Progenitor cell of endocrine pancreas (in vitro differentiated cells): ENCODE measurements around the gene ABLIM1. TPM values are rescaled to one million over a fixed set of nuclear protein-coding genes. Genes with fewer than 3 reads are reported as not detected.

Experiments
- DNase-seq: peaks from one replicate; pipeline ENCODE4 v3.0.0; 2021; ENCODE audit warnings: low spot score; ENCODE audit not compliant: unreplicated experiment
- H3K27ac Mint-ChIP-seq: 2 replicates; pipeline ENCODE4 v1.8.0; 2021; ENCODE audit warnings: mild to moderate bottlenecking, moderate library complexity, mixed read lengths
- H3K27me3 Mint-ChIP-seq: 2 replicates; pipeline ENCODE4 v1.8.0; 2021; ENCODE audit warnings: mixed read lengths
- H3K36me3 Mint-ChIP-seq: 2 replicates; pipeline ENCODE4 v1.8.0; 2022; ENCODE audit warnings: mixed read lengths; ENCODE audit not compliant: insufficient read depth
- H3K4me1 Mint-ChIP-seq: 2 replicates; pipeline ENCODE4 v1.8.0; 2021; ENCODE audit warnings: low read depth, mixed read lengths
- H3K4me3 Mint-ChIP-seq: 2 replicates; pipeline ENCODE4 v1.8.0; 2021; ENCODE audit warnings: low read depth, mild to moderate bottlenecking, moderate library complexity, mixed read lengths
- H3K9me3 Mint-ChIP-seq: 2 replicates; pipeline ENCODE4 v1.8.0; 2021; ENCODE audit warnings: low read depth, mixed read lengths
- total RNA-seq: library from RNA; stranded (reverse); gene quantifications from 2 replicates; pipeline ENCODE4 v1.2.1, GENCODE V29; 2021
- TF ChIP-seq, protein P1 (sequence below): fragments of 200-600 bp; sonication (generic); IDR thresholded peaks from one replicate; pipeline ENCODE4 v1.5.0; 2021; ENCODE audit warnings: antibody characterized with exemption, mild to moderate bottlenecking; ENCODE audit not compliant: unreplicated experiment

The ABLIM1 gene
- total RNA-seq, 1 donor from 2014 or later, result 59.1 TPM

DNA sequence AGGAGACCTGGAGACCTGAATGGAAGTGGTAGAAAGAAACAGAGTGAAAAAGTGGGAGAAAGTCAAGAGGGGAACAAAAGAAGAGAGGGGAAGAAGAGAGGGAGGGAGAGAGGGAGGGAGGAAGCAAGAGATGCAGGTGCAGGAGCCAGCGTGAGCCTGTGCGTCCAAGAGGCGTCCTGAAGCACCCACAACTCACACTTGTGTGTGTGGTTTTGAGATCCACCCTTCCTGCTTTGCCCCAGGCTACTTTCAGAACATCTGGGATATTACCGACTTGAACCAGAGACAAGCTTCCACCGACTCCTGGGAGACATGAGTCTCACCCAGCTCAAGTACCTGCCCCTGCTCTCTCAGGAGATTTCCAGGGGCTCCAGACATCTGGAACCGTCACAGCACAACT is 263.5 kb downstream of the ABLIM1 start:
- Mint-ChIP-seq H3K4me1 (no peaks in the 10 kb centered on the region), H3K9me3 (no peaks in the 10 kb centered on the region), H3K4me3 (no peak overlapping the region), H3K36me3 (no peaks in the 10 kb centered on the region), H3K27ac (no peak overlapping the region), H3K27me3 (peaks cover 64% of the 10 kb centered on the region)
- DNase-seq, result no peak
- TF ChIP-seq, protein P1, sequence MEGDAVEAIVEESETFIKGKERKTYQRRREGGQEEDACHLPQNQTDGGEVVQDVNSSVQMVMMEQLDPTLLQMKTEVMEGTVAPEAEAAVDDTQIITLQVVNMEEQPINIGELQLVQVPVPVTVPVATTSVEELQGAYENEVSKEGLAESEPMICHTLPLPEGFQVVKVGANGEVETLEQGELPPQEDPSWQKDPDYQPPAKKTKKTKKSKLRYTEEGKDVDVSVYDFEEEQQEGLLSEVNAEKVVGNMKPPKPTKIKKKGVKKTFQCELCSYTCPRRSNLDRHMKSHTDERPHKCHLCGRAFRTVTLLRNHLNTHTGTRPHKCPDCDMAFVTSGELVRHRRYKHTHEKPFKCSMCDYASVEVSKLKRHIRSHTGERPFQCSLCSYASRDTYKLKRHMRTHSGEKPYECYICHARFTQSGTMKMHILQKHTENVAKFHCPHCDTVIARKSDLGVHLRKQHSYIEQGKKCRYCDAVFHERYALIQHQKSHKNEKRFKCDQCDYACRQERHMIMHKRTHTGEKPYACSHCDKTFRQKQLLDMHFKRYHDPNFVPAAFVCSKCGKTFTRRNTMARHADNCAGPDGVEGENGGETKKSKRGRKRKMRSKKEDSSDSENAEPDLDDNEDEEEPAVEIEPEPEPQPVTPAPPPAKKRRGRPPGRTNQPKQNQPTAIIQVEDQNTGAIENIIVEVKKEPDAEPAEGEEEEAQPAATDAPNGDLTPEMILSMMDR, result no peak

DNA sequence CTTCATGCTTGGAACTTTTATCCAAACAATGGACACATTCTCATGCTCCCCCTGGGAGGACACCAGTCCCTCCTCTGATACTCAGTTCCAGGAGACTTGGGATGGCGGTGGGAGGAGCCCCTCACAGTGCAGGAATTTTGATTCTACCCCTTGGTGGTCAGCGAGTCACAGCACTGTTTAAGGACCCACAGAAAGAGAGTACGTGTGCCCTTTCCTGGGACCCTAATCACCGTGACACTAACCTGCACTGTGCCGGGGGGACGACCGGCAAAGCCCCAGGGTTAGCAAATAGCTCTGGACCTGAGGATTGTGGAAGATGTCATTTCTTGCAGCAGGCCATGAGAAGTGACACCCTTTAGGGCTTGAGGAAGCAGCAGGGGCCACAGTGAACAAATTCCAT is 264.2 kb downstream of the ABLIM1 start:
- no peak overlapping the region for H3K4me3 Mint-ChIP-seq

DNA sequence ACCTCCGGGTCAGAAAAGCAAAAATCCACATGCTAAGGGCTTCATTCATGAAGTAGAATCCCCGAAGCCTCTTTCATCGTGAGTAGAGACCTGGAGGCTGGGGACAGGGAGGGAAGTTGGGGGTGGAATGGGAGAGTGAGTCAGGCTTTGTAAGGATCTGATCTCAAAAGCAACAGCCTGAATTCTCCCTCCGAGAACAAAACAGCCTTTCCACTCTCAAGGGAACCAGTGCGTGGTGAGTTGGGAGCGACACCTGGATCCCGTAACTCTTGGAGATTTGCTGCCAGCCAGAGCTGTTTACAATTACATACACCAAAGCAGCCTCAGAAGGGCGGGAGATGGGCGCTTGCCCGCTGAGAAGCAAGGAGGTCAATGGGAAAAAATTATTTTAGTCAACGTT is 264.6 kb downstream of the ABLIM1 start:
- peaks cover 53% of the 10 kb centered on the region for H3K27me3 Mint-ChIP-seq
- H3K4me3 Mint-ChIP-seq, result no peak overlapping the region
- TF ChIP-seq, protein P1, result no peak
- H3K27ac Mint-ChIP-seq, result no peak overlapping the region
- H3K4me1 Mint-ChIP-seq, result no peaks in the 10 kb centered on the region
- no peak for DNase-seq
- no peaks in the 10 kb centered on the region for H3K9me3 Mint-ChIP-seq
- H3K36me3 Mint-ChIP-seq, result no peaks in the 10 kb centered on the region

More for the DNA sequence above, 264.2 kb downstream of the ABLIM1 start:
- no peak overlapping the region for H3K27ac Mint-ChIP-seq
- H3K36me3 Mint-ChIP-seq, result no peaks in the 10 kb centered on the region
- H3K27me3 Mint-ChIP-seq, result peaks cover 57% of the 10 kb centered on the region
- no peaks in the 10 kb centered on the region for H3K4me1 Mint-ChIP-seq
- DNase-seq, result no peak
- no peaks in the 10 kb centered on the region for H3K9me3 Mint-ChIP-seq
- TF ChIP-seq, protein P1, result no peak

DNA sequence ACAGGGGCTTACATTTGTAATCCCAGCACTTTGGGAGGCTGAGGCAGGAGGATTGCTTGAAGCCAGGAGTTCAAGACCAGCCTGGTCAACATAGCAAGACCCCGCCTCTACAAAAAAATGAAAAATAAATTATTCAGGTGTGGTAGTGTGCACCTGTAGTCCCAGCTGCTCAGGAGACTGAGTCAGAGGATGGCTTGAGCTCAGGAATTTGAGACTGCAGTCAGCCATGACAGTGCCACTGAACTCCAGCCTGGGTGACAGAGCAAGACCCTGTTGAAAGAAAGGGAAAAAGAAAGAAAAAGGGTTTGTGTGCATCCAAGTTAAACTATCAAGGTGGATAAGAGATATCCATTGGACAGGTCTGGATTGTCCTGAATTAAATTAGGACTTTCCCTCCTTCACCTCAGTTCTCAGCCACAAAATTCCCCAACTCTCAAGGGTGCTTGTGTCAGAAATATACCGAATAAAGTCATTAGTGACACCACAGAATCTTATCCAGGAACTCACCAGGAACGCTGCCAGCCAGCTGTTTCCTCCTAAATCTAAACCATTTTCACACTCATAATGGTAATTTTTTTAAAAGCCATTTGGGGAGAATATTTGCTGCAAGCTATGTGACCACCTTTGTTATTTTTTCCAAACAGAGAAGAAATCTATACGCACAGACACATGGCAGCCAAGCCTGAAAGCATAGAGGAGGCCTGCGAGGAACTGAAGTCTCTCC is 265.8 kb downstream of the ABLIM1 start:
- TF ChIP-seq, protein P1, result no peak
- H3K9me3 Mint-ChIP-seq, result no peaks in the 10 kb centered on the region
- no peak for DNase-seq
- H3K36me3 Mint-ChIP-seq, result no peaks in the 10 kb centered on the region
- H3K4me3 Mint-ChIP-seq, result no peak overlapping the region
- H3K27ac Mint-ChIP-seq, result no peak overlapping the region
- peaks cover 46% of the 10 kb centered on the region for H3K27me3 Mint-ChIP-seq
- H3K4me1 Mint-ChIP-seq, result no peaks in the 10 kb centered on the region

DNA sequence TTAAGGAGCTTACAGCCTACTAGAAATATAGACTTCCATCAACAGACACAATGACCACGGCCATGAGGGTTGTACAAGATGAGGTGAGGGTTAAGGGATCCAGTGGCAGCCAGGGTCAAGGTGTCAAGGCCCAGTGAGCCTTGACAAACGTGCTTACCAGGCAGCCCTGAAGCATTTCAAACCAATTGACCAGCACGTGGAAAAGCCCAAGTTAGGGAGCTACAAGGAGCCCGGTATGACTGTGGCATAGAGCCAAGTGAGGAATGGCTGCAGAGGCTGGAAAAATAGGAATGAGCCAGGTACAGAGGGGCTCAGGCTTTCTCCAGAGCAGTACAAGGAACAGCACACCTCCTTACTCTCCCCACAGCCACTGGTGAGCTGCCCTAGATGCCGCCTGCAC is 266.5 kb downstream of the ABLIM1 start:
- Mint-ChIP-seq H3K4me3 (no peak overlapping the region), H3K9me3 (no peaks in the 10 kb centered on the region), H3K27ac (no peak overlapping the region), H3K4me1 (no peaks in the 10 kb centered on the region), H3K27me3 (peaks cover 40% of the 10 kb centered on the region), H3K36me3 (no peaks in the 10 kb centered on the region)
- TF ChIP-seq, protein P1, result no peak
- no peak for DNase-seq
